ENCODE data around the gene BRINP3.

BRINP3 gene

GRCh38 chr1:190338829-190339228 lies 138.8 kb downstream of the BRINP3 start:
- no peak overlapping the region for H3K27ac Mint-ChIP-seq
- no peak for TF ChIP-seq CTCF (IDR thresholded peaks at IDR 0.05; ENCODE audit: unreplicated experiment in 3 of 3)
- H3K9me3 Mint-ChIP-seq = no peaks in the 10 kb centered on the region
- no peak overlapping the region for H3K4me3 Mint-ChIP-seq
- H3K36me3 Mint-ChIP-seq (ENCODE audit: low read depth) = no peaks in the 10 kb centered on the region
- H3K27me3 Mint-ChIP-seq (ENCODE audit: low read depth) = no peaks in the 10 kb centered on the region
- no peaks in the 10 kb centered on the region for H3K4me1 Mint-ChIP-seq

- Mint-ChIP-seq H3K9me3 (no peaks in the 10 kb centered on the region), H3K36me3 (ENCODE audit: low read depth) (no peaks in the 10 kb centered on the region), H3K27me3 (ENCODE audit: low read depth) (no peaks in the 10 kb centered on the region), H3K27ac (no peak overlapping the region), H3K4me1 (no peaks in the 10 kb centered on the region), H3K4me3 (no peak overlapping the region)
- no peak for TF ChIP-seq CTCF (IDR thresholded peaks at IDR 0.05; ENCODE audit: unreplicated experiment in 3 of 3)
Observed at GRCh38 chr1:190328871-190329270, 148.8 kb downstream of the BRINP3 start.

- Mint-ChIP-seq H3K27me3 (ENCODE audit: low read depth) (no peaks in the 10 kb centered on the region), H3K36me3 (ENCODE audit: low read depth) (no peaks in the 10 kb centered on the region), H3K9me3 (no peaks in the 10 kb centered on the region), H3K27ac (no peak overlapping the region), H3K4me1 (no peaks in the 10 kb centered on the region), H3K4me3 (no peak overlapping the region)
- no peak for TF ChIP-seq CTCF (IDR thresholded peaks at IDR 0.05; ENCODE audit: unreplicated experiment in 3 of 3)
Observed at GRCh38 chr1:190328361-190328760, 149.3 kb downstream of the BRINP3 start.

- no peak overlapping the region for H3K27ac Mint-ChIP-seq
- no peak for TF ChIP-seq CTCF (IDR thresholded peaks at IDR 0.05; ENCODE audit: unreplicated experiment in 3 of 3)
- no peaks in the 10 kb centered on the region for H3K36me3 Mint-ChIP-seq (ENCODE audit: low read depth)
- H3K4me1 Mint-ChIP-seq = no peaks in the 10 kb centered on the region
- no peaks in the 10 kb centered on the region for H3K9me3 Mint-ChIP-seq
- no peak overlapping the region for H3K4me3 Mint-ChIP-seq
- H3K27me3 Mint-ChIP-seq (ENCODE audit: low read depth) = no peaks in the 10 kb centered on the region
Observed at GRCh38 chr1:190327271-190327670, 150.4 kb downstream of the BRINP3 start.

GRCh38 chr1:190323530-190323929 lies 154.1 kb downstream of the BRINP3 start:
- Mint-ChIP-seq H3K9me3 (no peaks in the 10 kb centered on the region), H3K4me3 (no peak overlapping the region), H3K27me3 (ENCODE audit: low read depth) (no peaks in the 10 kb centered on the region), H3K36me3 (ENCODE audit: low read depth) (no peaks in the 10 kb centered on the region), H3K27ac (no peak overlapping the region), H3K4me1 (no peaks in the 10 kb centered on the region)
- TF ChIP-seq CTCF (IDR thresholded peaks at IDR 0.05; ENCODE audit: unreplicated experiment in 3 of 3) = no peak

- H3K4me1 Mint-ChIP-seq = no peaks in the 10 kb centered on the region
- TF ChIP-seq CTCF (IDR thresholded peaks at IDR 0.05; ENCODE audit: unreplicated experiment in 3 of 3) = no peak
- no peaks in the 10 kb centered on the region for H3K36me3 Mint-ChIP-seq (ENCODE audit: low read depth)
- H3K4me3 Mint-ChIP-seq = no peak overlapping the region
- H3K9me3 Mint-ChIP-seq = no peaks in the 10 kb centered on the region
- H3K27ac Mint-ChIP-seq = no peak overlapping the region
- H3K27me3 Mint-ChIP-seq (ENCODE audit: low read depth) = no peaks in the 10 kb centered on the region
Observed at GRCh38 chr1:190322274-190322673, 155.4 kb downstream of the BRINP3 start.

Measured in nephron (organoid).